ENCODE data around the gene DSCAML1.
A peak's percentile ranks its signal among the peaks of the same experiment; 100 is the strongest.

The DSCAML1 gene

DNA sequence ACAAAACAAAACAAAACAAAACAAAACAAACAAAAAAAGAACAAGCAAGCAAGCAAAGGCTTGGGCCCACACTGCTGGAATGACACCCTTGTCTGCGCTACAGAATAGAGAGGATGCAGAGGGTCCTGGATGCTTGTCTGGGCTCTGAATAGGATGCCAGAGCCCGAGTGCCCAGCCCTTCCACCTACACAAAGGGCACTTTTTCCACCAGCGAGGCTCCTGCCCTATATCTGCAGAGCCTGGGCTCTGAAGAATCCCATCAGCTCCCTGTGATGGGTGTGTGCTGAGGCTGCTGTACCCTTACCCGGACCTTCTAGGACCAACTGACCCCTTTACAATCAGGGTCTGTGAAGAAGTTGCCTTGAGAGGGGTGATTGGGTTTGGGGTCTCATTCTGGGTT, 221.2 kb downstream of the DSCAML1 start:
- TF ChIP-seq, protein P1, sequence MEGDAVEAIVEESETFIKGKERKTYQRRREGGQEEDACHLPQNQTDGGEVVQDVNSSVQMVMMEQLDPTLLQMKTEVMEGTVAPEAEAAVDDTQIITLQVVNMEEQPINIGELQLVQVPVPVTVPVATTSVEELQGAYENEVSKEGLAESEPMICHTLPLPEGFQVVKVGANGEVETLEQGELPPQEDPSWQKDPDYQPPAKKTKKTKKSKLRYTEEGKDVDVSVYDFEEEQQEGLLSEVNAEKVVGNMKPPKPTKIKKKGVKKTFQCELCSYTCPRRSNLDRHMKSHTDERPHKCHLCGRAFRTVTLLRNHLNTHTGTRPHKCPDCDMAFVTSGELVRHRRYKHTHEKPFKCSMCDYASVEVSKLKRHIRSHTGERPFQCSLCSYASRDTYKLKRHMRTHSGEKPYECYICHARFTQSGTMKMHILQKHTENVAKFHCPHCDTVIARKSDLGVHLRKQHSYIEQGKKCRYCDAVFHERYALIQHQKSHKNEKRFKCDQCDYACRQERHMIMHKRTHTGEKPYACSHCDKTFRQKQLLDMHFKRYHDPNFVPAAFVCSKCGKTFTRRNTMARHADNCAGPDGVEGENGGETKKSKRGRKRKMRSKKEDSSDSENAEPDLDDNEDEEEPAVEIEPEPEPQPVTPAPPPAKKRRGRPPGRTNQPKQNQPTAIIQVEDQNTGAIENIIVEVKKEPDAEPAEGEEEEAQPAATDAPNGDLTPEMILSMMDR (IDR thresholded peaks at IDR 0.05; ENCODE audit: low read depth, low read length), result no peak
- no peak overlapping the region for H3K4me3 ChIP-seq (ENCODE audit: low read depth, low read length)
- no peak for DNase-seq
- H3K4me1 ChIP-seq, result peaks cover 7% of the 10 kb centered on the region
- no peaks in the 10 kb centered on the region for H3K36me3 ChIP-seq
- H3K27me3 ChIP-seq, result no peaks in the 10 kb centered on the region
- no peaks in the 10 kb centered on the region for H3K9me3 ChIP-seq

DNA sequence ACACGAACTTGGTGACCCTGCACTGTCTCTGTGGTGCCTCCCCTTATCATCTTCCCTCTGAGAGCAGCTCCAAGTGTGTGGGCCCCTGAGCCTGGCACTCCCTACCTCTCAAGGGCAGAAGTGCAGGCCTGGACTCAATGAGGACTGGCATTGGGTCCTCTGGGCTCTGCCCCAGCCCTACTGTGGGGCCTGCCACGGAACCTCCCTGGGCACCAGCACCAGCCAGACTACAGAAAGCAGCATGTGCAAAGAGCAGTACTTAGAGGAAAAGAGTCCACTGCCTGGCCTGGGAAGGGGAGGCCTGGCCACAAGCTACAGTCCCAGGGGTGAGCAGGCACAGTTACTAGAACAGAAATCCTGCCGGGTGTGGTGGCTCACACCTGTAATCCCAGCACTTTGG, 222.5 kb downstream of the DSCAML1 start:
- TF ChIP-seq, protein P1 (IDR thresholded peaks at IDR 0.05; ENCODE audit: low read depth, low read length), result no peak
- Histone ChIP-seq H3K4me1 (peaks cover 7% of the 10 kb centered on the region), H3K4me3 (ENCODE audit: low read depth, low read length) (no peak overlapping the region), H3K27me3 (no peaks in the 10 kb centered on the region), H3K9me3 (no peaks in the 10 kb centered on the region), H3K36me3 (no peaks in the 10 kb centered on the region)
- DNase-seq, result no peak

DNA sequence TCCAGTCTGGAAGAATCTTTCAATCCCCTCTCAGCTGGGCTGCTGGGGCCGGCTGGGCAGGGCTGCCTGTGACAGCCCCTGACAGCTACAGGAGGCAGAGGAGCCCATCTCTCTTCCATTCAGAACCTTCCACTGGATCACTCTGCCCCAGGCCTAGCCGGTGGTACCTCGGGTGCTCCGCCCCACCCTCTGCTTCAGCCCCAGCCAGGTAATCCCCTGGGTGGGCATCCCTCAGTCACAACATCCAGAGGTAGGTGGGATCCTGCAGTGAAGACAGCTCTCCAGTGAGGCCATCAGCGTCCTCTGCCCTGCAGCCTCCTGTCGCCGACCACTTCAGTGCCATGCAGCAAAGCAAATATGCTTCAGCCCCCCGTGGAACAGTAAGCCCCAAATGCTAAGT, 223.7 kb downstream of the DSCAML1 start:
- no peak overlapping the region for H3K4me3 ChIP-seq (ENCODE audit: low read depth, low read length)
- no peak for DNase-seq
- TF ChIP-seq, protein P1 (IDR thresholded peaks at IDR 0.05; ENCODE audit: low read depth, low read length), result no peak
- H3K4me1 ChIP-seq, result peaks cover 7% of the 10 kb centered on the region
- no peaks in the 10 kb centered on the region for H3K36me3 ChIP-seq
- no peaks in the 10 kb centered on the region for H3K9me3 ChIP-seq
- H3K27me3 ChIP-seq, result no peaks in the 10 kb centered on the region

DNA sequence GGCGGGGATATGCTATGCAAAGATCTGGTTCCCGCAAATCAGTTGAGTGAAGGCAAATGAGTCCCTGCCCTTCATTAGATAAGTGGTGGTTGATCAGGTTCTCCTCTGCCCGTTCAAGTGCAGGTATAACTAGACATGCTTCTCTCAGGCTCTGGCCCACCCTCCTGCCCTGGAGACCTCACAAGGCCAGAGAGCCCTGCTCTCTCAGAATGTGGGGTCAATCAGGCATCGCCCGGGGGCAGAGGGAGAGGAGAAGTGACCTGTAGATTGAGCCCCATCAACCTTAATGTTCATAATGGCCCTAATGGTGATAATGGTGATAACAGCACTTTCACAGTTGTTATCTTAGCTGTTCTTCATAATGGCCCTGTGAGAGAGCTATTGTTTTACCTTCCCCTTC, 224.3 kb downstream of the DSCAML1 start:
- no peaks in the 10 kb centered on the region for H3K9me3 ChIP-seq
- DNase-seq, result no peak
- no peaks in the 10 kb centered on the region for H3K36me3 ChIP-seq
- H3K4me3 ChIP-seq (ENCODE audit: low read depth, low read length), result no peak overlapping the region
- TF ChIP-seq, protein P1 (IDR thresholded peaks at IDR 0.05; ENCODE audit: low read depth, low read length), result no peak
- H3K27me3 ChIP-seq, result no peaks in the 10 kb centered on the region
- H3K4me1 ChIP-seq, result peaks cover 7% of the 10 kb centered on the region

DNA sequence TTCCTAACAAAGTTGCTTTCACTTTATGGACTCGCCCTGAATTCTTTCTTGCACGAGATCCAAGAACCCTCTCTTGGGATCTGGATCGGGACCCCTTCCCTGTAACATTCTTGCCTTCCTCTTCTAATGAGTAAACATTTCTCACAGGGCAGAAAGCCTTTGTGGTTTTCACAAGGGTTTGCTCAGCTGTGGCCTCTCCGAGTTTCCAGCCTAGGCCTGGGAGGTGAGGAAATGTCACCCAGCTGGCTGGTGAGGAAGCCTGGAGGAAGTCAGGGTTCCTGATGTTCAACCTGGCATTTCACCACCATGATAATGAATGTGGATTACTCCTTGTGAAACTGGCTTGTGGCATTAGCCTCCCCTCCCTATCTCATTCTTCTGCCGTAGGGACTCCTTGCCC, 224.9 kb downstream of the DSCAML1 start:
- Histone ChIP-seq H3K27me3 (no peaks in the 10 kb centered on the region), H3K4me3 (ENCODE audit: low read depth, low read length) (no peak overlapping the region), H3K36me3 (no peaks in the 10 kb centered on the region), H3K9me3 (no peaks in the 10 kb centered on the region), H3K4me1 (peaks cover 7% of the 10 kb centered on the region)
- TF ChIP-seq, protein P1 (IDR thresholded peaks at IDR 0.05; ENCODE audit: low read depth, low read length), result no peak
- DNase-seq, result no peak

DNA sequence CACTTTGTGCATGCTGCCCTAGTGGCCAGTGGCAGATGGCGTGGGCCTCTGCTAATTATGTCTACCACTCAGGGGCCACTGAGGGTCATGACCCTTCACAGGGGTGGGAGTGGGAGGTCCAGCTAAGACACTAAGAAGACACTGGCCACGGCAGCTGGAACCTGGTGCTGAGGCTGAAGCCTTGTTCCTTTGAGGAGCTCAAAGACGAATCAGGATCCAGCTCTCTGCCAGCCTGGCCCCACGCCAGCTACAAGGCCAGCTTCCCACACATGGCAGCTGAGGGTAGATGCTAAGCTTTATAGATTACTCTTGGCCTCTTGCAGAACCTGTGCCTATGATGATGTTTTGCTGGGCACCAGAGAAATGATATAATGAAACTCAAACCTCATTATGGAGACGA, 226.3 kb downstream of the DSCAML1 start:
- TF ChIP-seq, protein P1 (IDR thresholded peaks at IDR 0.05; ENCODE audit: low read depth, low read length), result no peak
- Histone ChIP-seq H3K36me3 (no peaks in the 10 kb centered on the region), H3K4me3 (ENCODE audit: low read depth, low read length) (no peak overlapping the region), H3K4me1 (peaks cover 8% of the 10 kb centered on the region), H3K9me3 (no peaks in the 10 kb centered on the region), H3K27me3 (no peaks in the 10 kb centered on the region)
- peak; percentile 29 for DNase-seq
